OCI-LY3 (cell line): Measurements from ENCODE around the gene TMEM225.

ENCODE experiments used
- CTCF ChIP-seq: fragments of 200-600, 300-600 bp; sonication (generic); IDR thresholded peaks from 2 replicates; pipeline ENCODE4 v1.5.1; 2014; ENCODE audit warnings: antibody characterized with exemption, low read length, low read depth
- EZH2phosphoT487 ChIP-seq: fragments of 200-600 bp; shearing (Covaris generic); IDR thresholded peaks from 2 replicates; pipeline ENCODE4 v1.6.1; 2018; ENCODE audit warnings: antibody characterized with exemption, mixed run types, low read depth

- no peak for TF ChIP-seq CTCF
- TF ChIP-seq EZH2phosphoT487: no peak
Measured at GRCh38 chr11:123920943-123921342, 35.5 kb upstream of the TMEM225 start.
